Thymus (tissue), 11 donors: ENCODE results near the gene RAB20. TPM values are rescaled to one million over a fixed set of nuclear protein-coding genes. Genes with fewer than 3 reads are reported as not detected.
"Not testable (repeated sequence)": the region's sequence is repeated elsewhere in the genome, so short reads cannot be mapped to it uniquely, and the experiment has no call there.

Source experiments
- DNase-seq, 9 donors: peaks; one replicate each; pipeline ENCODE4 v3.0.0-alpha.2; 2013; ENCODE audit warnings: low spot score in 9 of 9, low read depth in 6 of 9, missing footprints in 1 of 9
- H3K27ac ChIP-seq, 2 donors: one replicate each; pipeline ENCODE4 v1.5.1; 2013; ENCODE audit warnings: control low read depth in 1 of 2, low read depth in 1 of 2, low read length in 1 of 2, mild to moderate bottlenecking in 1 of 2, moderate library complexity in 1 of 2
- H3K27me3 ChIP-seq, 2 donors: one replicate each; pipeline ENCODE4 v1.5.1; 2013; ENCODE audit warnings: low read length in 1 of 2; ENCODE audit not compliant: control insufficient read depth in 2 of 2, insufficient read depth in 1 of 2
- H3K36me3 ChIP-seq, 2 donors: one replicate each; pipeline ENCODE4 v1.5.1; 2013; ENCODE audit warnings: low read length in 1 of 2, mild to moderate bottlenecking in 1 of 2, moderate library complexity in 1 of 2; ENCODE audit not compliant: control insufficient read depth in 2 of 2, insufficient read depth in 2 of 2
- H3K4me1 ChIP-seq, 2 donors: one replicate each; pipeline ENCODE4 v1.5.1; 2013; ENCODE audit warnings: low read length in 2 of 2; ENCODE audit not compliant: control insufficient read depth in 2 of 2, insufficient read depth in 2 of 2
- H3K4me3 ChIP-seq, 2 donors: one replicate each; pipeline ENCODE4 v1.5.1; 2013; ENCODE audit warnings: low read length in 2 of 2, control low read depth in 1 of 2, mild to moderate bottlenecking in 1 of 2
- H3K9me3 ChIP-seq, 2 donors: one replicate each; pipeline ENCODE4 v1.5.1; 2013; ENCODE audit warnings: low read length in 1 of 2, mild to moderate bottlenecking in 1 of 2; ENCODE audit not compliant: control insufficient read depth in 2 of 2, insufficient read depth in 1 of 2
- WGBS: extraction: QIAGEN DNeasy Blood & Tissue Kit; methylation state at CpG from one replicate; pipeline ENCODE4 v1.1.7; 2013; 5-methylcytosine and 5-hydroxymethylcytosine counted together
- polyA plus RNA-seq: library from polyadenylated mRNA; stranded (reverse); fragments of 200-250 nt; gene quantifications from one replicate; pipeline ENCODE4 v1.2.3, GENCODE V29; 2013
- total RNA-seq: library from RNA; stranded (reverse); fragments of 120-200 nt; gene quantifications from one replicate; pipeline ENCODE4 v1.2.4, GENCODE V29; 2013
- donor health status: healthy.

Gene RAB20
- total and polyA plus RNA-seq, 2 donors = 4.8 to 18.5 TPM

DNA sequence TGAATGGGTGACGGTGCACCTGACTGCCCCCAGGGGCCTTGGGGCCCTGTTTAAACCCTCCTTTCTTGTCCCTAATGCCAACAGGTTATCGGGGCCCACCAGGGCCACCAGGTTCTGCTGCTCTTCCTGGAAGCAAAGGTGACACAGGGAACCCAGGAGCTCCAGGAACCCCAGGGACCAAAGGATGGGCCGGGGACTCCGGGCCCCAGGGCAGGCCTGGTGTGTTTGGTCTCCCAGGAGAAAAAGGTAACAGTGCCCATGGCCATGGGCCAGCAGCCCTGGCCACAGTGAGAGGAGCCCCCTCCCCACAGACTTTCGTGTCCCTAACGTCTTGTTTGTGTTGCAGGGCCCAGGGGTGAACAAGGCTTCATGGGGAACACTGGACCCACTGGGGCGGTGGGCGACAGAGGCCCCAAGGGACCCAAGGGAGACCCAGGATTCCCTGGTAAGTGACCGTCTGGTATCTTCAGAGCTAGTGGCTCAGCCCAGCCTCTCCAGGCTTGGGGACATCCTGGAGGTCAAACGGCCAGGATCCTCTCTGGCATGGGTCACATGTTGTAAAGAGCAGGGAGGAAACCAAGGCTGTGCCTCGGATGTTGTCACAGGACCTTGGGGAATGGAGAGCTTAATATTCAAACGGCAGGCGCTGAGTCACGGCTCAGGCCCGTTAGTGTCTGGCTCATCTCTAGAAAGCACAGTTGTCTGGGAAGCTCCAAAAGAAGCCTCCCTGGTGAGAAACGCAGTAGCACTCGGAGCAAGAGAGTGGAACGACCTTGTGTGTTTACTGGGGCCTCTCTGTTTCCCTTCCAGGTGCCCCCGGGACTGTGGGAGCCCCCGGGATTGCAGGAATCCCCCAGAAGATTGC, 58.3 kb downstream of the RAB20 start:
- Histone ChIP-seq H3K4me3 (no peak overlapping the region), H3K36me3 (no peaks in the 10 kb centered on the region), H3K27me3 (no peaks in the 10 kb centered on the region), H3K4me1 (no peaks in the 10 kb centered on the region), H3K27ac (no peak overlapping the region), H3K9me3 (no peaks in the 10 kb centered on the region)
- WGBS = 94% methylated on average over 20 of the region's 20 CpGs
- no peak for DNase-seq

DNA sequence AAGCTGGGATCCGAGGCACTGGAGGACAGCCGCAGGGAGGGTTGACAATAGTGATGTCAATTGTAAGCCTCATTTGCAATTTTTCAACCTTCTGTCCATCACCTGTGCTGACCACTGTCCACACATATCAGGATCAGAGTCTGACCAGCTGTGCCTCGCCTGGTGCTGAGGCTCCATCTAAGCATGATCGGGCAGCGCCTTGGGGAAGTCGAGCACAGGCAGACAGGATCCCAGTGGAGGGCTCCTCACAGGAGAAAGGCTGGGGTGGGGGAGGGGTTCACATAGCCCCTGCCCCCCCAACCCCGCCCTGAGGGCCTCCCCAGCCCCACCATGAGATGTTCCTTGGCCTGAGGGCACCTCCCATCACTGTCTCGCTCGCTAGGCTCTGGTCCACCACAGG, 60.3 kb downstream of the RAB20 start:
- H3K36me3 ChIP-seq = no peaks in the 10 kb centered on the region
- H3K27me3 ChIP-seq = no peaks in the 10 kb centered on the region
- H3K4me1 ChIP-seq = no peaks in the 10 kb centered on the region
- no peak overlapping the region for H3K4me3 ChIP-seq
- no peak overlapping the region for H3K27ac ChIP-seq
- no peaks in the 10 kb centered on the region for H3K9me3 ChIP-seq
- no peak for DNase-seq
- 91% methylated on average over 9 of the region's 9 CpGs for WGBS

DNA sequence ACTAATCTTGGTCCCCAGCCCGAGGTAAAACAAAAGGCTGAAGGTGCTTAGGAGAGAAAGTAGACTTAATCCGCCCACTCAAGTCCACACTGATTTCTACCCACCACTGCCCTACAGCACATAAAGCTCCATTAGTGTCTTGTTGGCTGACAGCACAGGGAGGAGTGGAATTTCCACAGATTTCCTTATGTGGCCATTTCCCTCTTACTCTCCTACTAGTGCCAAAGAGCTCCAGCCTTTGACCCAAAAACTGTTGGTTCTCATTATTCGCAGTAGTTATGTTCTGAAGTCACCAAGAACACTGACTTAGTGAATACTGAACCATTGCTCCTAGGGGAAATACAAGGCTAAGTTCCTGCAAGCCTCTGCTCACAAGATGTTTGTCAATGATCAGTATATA, 61.2 kb downstream of the RAB20 start:
- DNase-seq = no peak
- Histone ChIP-seq H3K27ac (no peak overlapping the region), H3K4me1 (no peaks in the 10 kb centered on the region), H3K27me3 (no peaks in the 10 kb centered on the region), H3K9me3 (no peaks in the 10 kb centered on the region), H3K4me3 (no peak overlapping the region), H3K36me3 (no peaks in the 10 kb centered on the region)
- 93% methylated on average over 3 of the region's 3 CpGs for WGBS

DNA sequence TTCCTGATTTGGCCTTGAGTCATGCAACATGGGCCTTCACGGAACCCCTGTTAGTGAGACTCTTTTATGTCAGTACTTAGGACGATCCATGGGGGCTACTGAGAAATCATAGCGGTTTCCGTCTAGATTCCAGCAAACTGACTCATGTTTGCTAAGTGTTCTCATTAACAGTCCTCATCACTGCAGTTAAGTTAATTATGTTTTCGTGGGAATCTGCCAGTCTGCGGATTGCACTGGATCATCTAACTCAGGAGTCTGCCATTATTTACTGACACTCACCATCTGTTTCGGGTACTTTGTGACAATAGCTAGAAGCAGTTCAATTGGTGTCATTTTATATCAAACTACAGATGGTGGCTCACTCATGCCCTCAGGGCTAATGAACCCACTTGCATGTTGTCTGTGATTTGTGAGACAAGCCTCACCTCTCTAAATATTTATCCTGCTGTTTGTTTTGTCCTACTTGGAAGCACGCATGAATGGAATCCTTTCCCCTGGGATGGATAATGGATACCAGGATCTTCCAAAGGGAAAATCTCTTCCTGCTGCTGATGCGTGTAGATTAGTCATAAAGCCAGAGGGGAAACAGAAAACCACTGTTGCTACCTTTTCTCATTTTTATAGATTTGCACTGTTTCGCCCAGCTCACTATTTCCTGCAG, 61.8 kb downstream of the RAB20 start:
- no peaks in the 10 kb centered on the region for H3K4me1 ChIP-seq
- 96% methylated on average over 10 of the region's 10 CpGs for WGBS
- H3K4me3 ChIP-seq = no peak overlapping the region
- DNase-seq = no peak
- H3K27ac ChIP-seq = no peak overlapping the region
- no peaks in the 10 kb centered on the region for H3K36me3 ChIP-seq
- no peaks in the 10 kb centered on the region for H3K9me3 ChIP-seq
- no peaks in the 10 kb centered on the region for H3K27me3 ChIP-seq

DNA sequence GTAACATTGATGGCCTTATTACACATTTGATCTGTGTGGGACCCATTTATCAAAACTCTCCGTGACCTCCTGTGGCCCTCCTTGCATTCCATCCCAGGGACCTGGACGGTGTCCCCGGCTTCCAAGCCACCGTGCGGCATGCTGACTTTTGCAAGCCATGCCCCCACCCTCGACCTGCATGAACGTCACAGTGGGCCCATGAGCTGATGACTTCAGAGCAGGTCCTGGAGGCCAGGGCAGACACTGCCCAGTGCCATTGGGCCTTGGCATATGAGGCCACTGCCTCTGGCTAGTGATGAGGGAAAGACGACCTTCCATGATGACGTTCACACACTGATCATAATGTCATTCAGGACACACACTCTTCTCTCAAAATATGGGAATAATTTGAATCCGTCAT, 62.8 kb downstream of the RAB20 start:
- H3K36me3 ChIP-seq = no peaks in the 10 kb centered on the region

DNA sequence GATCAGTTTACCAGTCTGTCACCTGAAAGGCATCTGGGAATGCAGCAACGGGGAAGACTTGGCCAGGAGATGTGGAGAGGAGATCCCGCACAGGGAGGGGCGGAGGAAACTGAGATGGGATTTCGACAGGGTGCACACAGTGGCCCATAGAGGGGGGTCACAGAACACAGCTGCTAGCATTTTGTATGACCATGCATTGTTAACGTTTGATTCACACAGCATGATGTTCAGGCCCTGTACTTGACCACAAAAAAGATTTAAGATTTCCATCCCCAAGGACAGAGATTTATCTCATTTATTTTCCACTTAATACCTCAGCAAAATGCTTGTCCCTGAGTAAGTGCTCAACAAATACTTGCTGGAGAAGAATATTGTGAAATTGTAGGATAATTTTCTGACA, 63.2 kb downstream of the RAB20 start:
- Histone ChIP-seq H3K4me3 (no peak overlapping the region), H3K4me1 (no peaks in the 10 kb centered on the region), H3K36me3 (no peaks in the 10 kb centered on the region), H3K9me3 (no peaks in the 10 kb centered on the region), H3K27me3 (no peaks in the 10 kb centered on the region), H3K27ac (no peak overlapping the region)
- 93% methylated on average over 5 of the region's 5 CpGs for WGBS
- no peak for DNase-seq

More for the DNA sequence above, 62.8 kb downstream of the RAB20 start:
- Histone ChIP-seq H3K4me1 (no peaks in the 10 kb centered on the region), H3K9me3 (no peaks in the 10 kb centered on the region), H3K4me3 (no peak overlapping the region), H3K27me3 (no peaks in the 10 kb centered on the region), H3K27ac (no peak overlapping the region)
- 97% methylated on average over 10 of the region's 10 CpGs for WGBS
- DNase-seq = no peak

DNA sequence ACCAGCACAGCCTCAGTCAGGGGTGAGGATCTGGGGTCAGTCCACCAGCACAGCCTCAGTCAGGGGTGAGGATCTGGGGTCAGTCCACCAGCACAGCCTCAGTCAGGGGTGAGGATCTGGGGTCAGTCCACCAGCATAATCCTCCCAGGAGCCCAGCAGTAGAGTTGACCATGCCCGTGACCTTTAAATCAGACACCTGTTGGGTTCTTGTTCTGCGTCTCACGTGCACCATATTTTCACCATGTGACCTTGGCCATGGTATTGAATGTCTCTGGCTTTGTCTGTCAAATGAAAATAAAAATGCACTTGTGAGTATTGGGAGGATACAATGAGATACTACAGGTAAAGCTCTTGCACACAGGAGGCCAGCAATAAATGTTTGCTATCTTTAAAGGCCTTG, 63.6 kb downstream of the RAB20 start:
- not testable (repeated sequence) for H3K36me3 ChIP-seq, DNase-seq, H3K27ac ChIP-seq, H3K27me3 ChIP-seq, H3K4me1 ChIP-seq, H3K9me3 ChIP-seq, H3K4me3 ChIP-seq
- 97% methylated on average over 3 of the region's 3 CpGs for WGBS

DNA sequence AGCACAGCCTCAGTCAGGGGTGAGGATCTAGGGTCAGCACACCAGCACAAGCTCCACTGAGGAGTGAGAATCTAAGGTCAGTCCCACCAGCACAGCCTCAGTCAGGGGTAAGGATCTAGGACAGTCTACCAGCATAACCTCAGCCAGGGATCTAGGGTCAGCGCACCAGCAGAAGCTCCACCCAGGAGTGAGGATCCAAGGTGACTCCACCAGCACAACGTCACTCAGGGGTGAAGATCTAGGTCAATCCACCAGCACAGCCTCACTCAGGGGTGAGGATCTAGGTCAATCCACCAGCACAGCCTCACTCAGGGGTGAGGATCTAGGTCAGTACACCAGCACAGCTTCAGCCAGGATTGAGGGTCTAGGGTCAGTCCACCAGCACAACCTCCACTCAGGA, 64.5 kb downstream of the RAB20 start:
- no peak overlapping the region for H3K27ac ChIP-seq
- H3K36me3 ChIP-seq = no peaks in the 10 kb centered on the region
- H3K4me1 ChIP-seq = no peaks in the 10 kb centered on the region
- H3K9me3 ChIP-seq = no peaks in the 10 kb centered on the region
- DNase-seq = no peak
- no peak overlapping the region for H3K4me3 ChIP-seq
- no peaks in the 10 kb centered on the region for H3K27me3 ChIP-seq
- WGBS = 96% methylated on average over 2 of the region's 2 CpGs

DNA sequence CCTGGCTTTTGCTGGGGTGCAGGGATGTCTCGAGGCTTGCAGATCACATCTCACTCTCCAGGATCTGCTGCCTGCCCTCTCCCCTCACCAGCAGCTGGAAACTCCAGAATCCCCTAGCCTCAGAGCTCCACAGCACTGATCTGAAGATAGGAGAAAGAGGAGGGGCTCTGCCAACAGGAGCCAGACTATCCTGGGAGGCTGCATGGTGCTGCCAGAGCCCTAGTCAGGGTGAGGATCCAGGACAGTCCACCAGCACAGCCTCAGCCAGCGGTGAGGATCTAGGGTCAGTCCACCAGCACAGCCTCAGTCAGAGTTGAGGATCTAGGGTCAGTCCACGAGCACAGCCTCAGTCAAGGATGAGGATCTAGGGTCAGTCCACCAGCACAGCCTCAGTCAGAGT, 65.2 kb downstream of the RAB20 start:
- Histone ChIP-seq H3K36me3 (no peaks in the 10 kb centered on the region), H3K4me3 (no peak overlapping the region), H3K27ac (no peak overlapping the region), H3K4me1 (no peaks in the 10 kb centered on the region), H3K9me3 (no peaks in the 10 kb centered on the region), H3K27me3 (no peaks in the 10 kb centered on the region)
- 87% methylated on average over 3 of the region's 3 CpGs for WGBS
- no peak for DNase-seq
